Neuronal stem cell (in vitro differentiated cells): ENCODE results near the gene ZNF200.
A peak's percentile ranks its signal among the peaks of the same experiment; 100 is the strongest.

ENCODE experiments used
- DNase-seq: peaks from one replicate; pipeline ENCODE4 v3.0.0-alpha.2; 2013; ENCODE audit warnings: low spot score
- H2AFZ ChIP-seq: one replicate; pipeline ENCODE4 v1.6.1; 2013; ENCODE audit warnings: mild to moderate bottlenecking, low read length, inconsistent platforms
- H2AK5ac ChIP-seq: 2 replicates; pipeline ENCODE4 v1.6.1; 2013; ENCODE audit warnings: low read depth, mild to moderate bottlenecking, inconsistent platforms, low read length, moderate library complexity, mixed read lengths
- H2BK120ac ChIP-seq: 2 replicates; pipeline ENCODE4 v1.6.1; 2013; ENCODE audit warnings: low read depth, mild to moderate bottlenecking, inconsistent platforms, low read length, moderate library complexity, mixed read lengths
- H2BK12ac ChIP-seq: one replicate; pipeline ENCODE4 v1.6.1; 2013; ENCODE audit warnings: low read length, inconsistent platforms
- H2BK15ac ChIP-seq: 2 replicates; pipeline ENCODE4 v1.6.1; 2013; ENCODE audit warnings: mild to moderate bottlenecking, low read length, inconsistent platforms, mixed read lengths
- H2BK5ac ChIP-seq: one replicate; pipeline ENCODE4 v1.6.1; 2013; ENCODE audit warnings: inconsistent platforms, mild to moderate bottlenecking, low read length, moderate library complexity
- H3K14ac ChIP-seq: one replicate; pipeline ENCODE4 v1.6.1; 2013; ENCODE audit warnings: low read length, inconsistent platforms
- H3K18ac ChIP-seq: 2 replicates; pipeline ENCODE4 v1.6.1; 2013; ENCODE audit warnings: low read length, inconsistent platforms
- H3K23ac ChIP-seq: 2 replicates; pipeline ENCODE4 v1.6.1; 2013; ENCODE audit warnings: low read depth, mild to moderate bottlenecking, mixed read lengths, low read length, inconsistent platforms; ENCODE audit not compliant: poor library complexity
- H3K27ac ChIP-seq: replicated peaks from 3 replicates; pipeline ENCODE4 v1.5.1; 2013; ENCODE audit warnings: low read length, inconsistent platforms
- H3K27me3 ChIP-seq, 3 experiments: 2 replicates each; pipeline ENCODE4 v1.6.1; 2013; ENCODE audit warnings: low read length in 3 of 3, mild to moderate bottlenecking in 2 of 3, inconsistent platforms in 1 of 3, low read depth in 1 of 3, mixed read lengths in 1 of 3, moderate library complexity in 1 of 3; ENCODE audit not compliant: control insufficient read depth in 3 of 3, insufficient read depth in 3 of 3
- H3K36me3 ChIP-seq, 2 donors: replicated peaks in 1 of 2; 2 replicates each; pipeline ENCODE4 v1.6.1; 2013; ENCODE audit warnings: low read length in 2 of 2; ENCODE audit not compliant: control insufficient read depth in 2 of 2, insufficient read depth in 2 of 2
- H3K4ac ChIP-seq: 2 replicates; pipeline ENCODE4 v1.6.1; 2013; ENCODE audit warnings: inconsistent platforms, mild to moderate bottlenecking, low read length, moderate library complexity
- H3K4me1 ChIP-seq, 2 donors: 1 replicate in 1 of 2; 2 replicates in 1 of 2; pipeline ENCODE4 v1.6.1; 2013; ENCODE audit warnings: low read length in 2 of 2, low read depth in 1 of 2; ENCODE audit not compliant: control insufficient read depth in 2 of 2, insufficient read depth in 1 of 2
- H3K4me2 ChIP-seq: one replicate; pipeline ENCODE4 v1.6.1; 2013; ENCODE audit warnings: mild to moderate bottlenecking, low read length, inconsistent platforms; ENCODE audit not compliant: insufficient read depth, poor library complexity, severe bottlenecking
- H3K4me3 ChIP-seq, 2 donors: 2 replicates each; pipeline ENCODE4 v1.5.1; 2013; ENCODE audit warnings: low read length in 2 of 2, mild to moderate bottlenecking in 2 of 2, inconsistent platforms in 1 of 2, moderate library complexity in 1 of 2
- H3K79me1 ChIP-seq: one replicate; pipeline ENCODE4 v1.6.1; 2013; ENCODE audit warnings: low read depth, mild to moderate bottlenecking, inconsistent platforms, low read length, moderate library complexity
- H3K9ac ChIP-seq: one replicate; pipeline ENCODE4 v1.6.1; 2013; ENCODE audit warnings: mild to moderate bottlenecking, low read depth, low read length, inconsistent platforms; ENCODE audit not compliant: poor library complexity
- H3K9me3 ChIP-seq, 2 donors: replicated peaks in 1 of 2; 2 replicates each; pipeline versions ENCODE3 to v1.6.1; 2013; ENCODE audit warnings: low read length in 2 of 2, mild to moderate bottlenecking in 2 of 2, inconsistent platforms in 1 of 2, low read depth in 1 of 2, mixed read lengths in 1 of 2, moderate library complexity in 1 of 2; ENCODE audit not compliant: control insufficient read depth in 2 of 2, insufficient read depth in 1 of 2
- H4K8ac ChIP-seq: one replicate; pipeline ENCODE4 v1.6.1; 2013; ENCODE audit warnings: low read depth, mild to moderate bottlenecking, inconsistent platforms, low read length, moderate library complexity
- H4K91ac ChIP-seq: one replicate; pipeline ENCODE4 v1.6.1; 2013; ENCODE audit warnings: low read length, low read depth, mild to moderate bottlenecking, inconsistent platforms; ENCODE audit not compliant: poor library complexity
- WGBS, 2 donors: extraction: QIAGEN DNeasy Blood & Tissue Kit; methylation state at CpG; one replicate each; pipeline ENCODE4 v1.1.7; 2013; ENCODE audit warnings: missing lambda C conversion rate in 2 of 2, mixed read lengths in 1 of 2; ENCODE audit not compliant: insufficient read length in 2 of 2, insufficient replicate concordance in 1 of 2; ENCODE audit errors: extremely low coverage in 2 of 2; 5-methylcytosine and 5-hydroxymethylcytosine counted together

The ZNF200 gene

GRCh38 chr16:3266873-3267537 lies 32.0 kb upstream of the ZNF200 start:
- WGBS, 2 donors: no CpG with 5 or more reads among the region's 5 CpGs
- H2BK12ac ChIP-seq: no peak overlapping the region
- no peak overlapping the region for H3K4me3 ChIP-seq
- H2BK5ac ChIP-seq: no peak overlapping the region
- H3K27me3 ChIP-seq: no peaks in the 10 kb centered on the region
- H2AK5ac ChIP-seq: no peak overlapping the region
- no peak overlapping the region for H3K23ac ChIP-seq
- no peaks in the 10 kb centered on the region for H3K36me3 ChIP-seq
- H3K14ac ChIP-seq: no peak overlapping the region
- H2AFZ ChIP-seq: peak overlapping the region; percentile 62
- no peak overlapping the region for H3K27ac ChIP-seq
- DNase-seq: no peak
- no peaks in the 10 kb centered on the region for H3K9me3 ChIP-seq
- peaks cover 3 to 4% of the 10 kb centered on the region in 2 donors for H3K4me1 ChIP-seq
- no peak overlapping the region for H4K91ac ChIP-seq
- no peak overlapping the region for H4K8ac ChIP-seq
- no peak overlapping the region for H3K4ac ChIP-seq
- no peak overlapping the region for H3K4me2 ChIP-seq
- H3K79me1 ChIP-seq: no peaks in the 10 kb centered on the region
- no peak overlapping the region for H3K9ac ChIP-seq
- H2BK120ac ChIP-seq: no peak overlapping the region
- H3K18ac ChIP-seq: no peak overlapping the region
- no peak overlapping the region for H2BK15ac ChIP-seq

GRCh38 chr16:3264137-3265036 lies 29.4 kb upstream of the ZNF200 start:
- Histone ChIP-seq H3K23ac (peak overlapping the region; percentile 62), H3K36me3 (no peaks in the 10 kb centered on the region), H3K4me2 (peak overlapping the region; percentile 52), H2BK15ac (no peak overlapping the region), H4K8ac (peak overlapping the region; percentile 50), H3K9me3 (peaks cover 0 to 3% of the 10 kb centered on the region in 2 donors), H3K4me3 (peak overlapping the region; percentile 73 to 79), H2AFZ (peak overlapping the region; percentile 90), H3K14ac (no peak overlapping the region), H4K91ac (no peak overlapping the region), H2AK5ac (no peak overlapping the region), H3K18ac (peak overlapping the region; percentile 33), H3K4me1 (peaks cover 3 to 4% of the 10 kb centered on the region in 2 donors), H3K9ac (peak overlapping the region; percentile 78), H3K79me1 (no peaks in the 10 kb centered on the region), H2BK12ac (no peak overlapping the region), H3K27ac (no peak overlapping the region), H2BK120ac (no peak overlapping the region), H3K27me3 (no peaks in the 10 kb centered on the region), H2BK5ac (no peak overlapping the region), H3K4ac (no peak overlapping the region)
- peak; percentile 89 for DNase-seq
- WGBS, 2 donors: no CpG with 5 or more reads among the region's 77 CpGs

GRCh38 chr16:3262517-3262916 lies 27.6 kb upstream of the ZNF200 start:
- WGBS, 2 donors: no CpG with 5 or more reads among the region's 4 CpGs
- Histone ChIP-seq H2AK5ac (no peak overlapping the region), H3K14ac (no peak overlapping the region), H3K79me1 (no peaks in the 10 kb centered on the region), H4K8ac (no peak overlapping the region), H3K23ac (no peak overlapping the region), H3K4ac (no peak overlapping the region), H2AFZ (no peak overlapping the region), H4K91ac (no peak overlapping the region), H3K4me2 (no peak overlapping the region), H3K9ac (no peak overlapping the region), H3K4me3 (no peak overlapping the region), H2BK5ac (no peak overlapping the region), H2BK120ac (no peak overlapping the region), H3K18ac (no peak overlapping the region), H3K27ac (no peak overlapping the region), H3K36me3 (no peaks in the 10 kb centered on the region), H3K27me3 (no peaks in the 10 kb centered on the region), H2BK12ac (no peak overlapping the region), H3K4me1 (peaks cover 3 to 4% of the 10 kb centered on the region in 2 donors), H2BK15ac (no peak overlapping the region), H3K9me3 (peaks cover 0 to 6% of the 10 kb centered on the region in 2 donors)
- DNase-seq: no peak

DNA sequence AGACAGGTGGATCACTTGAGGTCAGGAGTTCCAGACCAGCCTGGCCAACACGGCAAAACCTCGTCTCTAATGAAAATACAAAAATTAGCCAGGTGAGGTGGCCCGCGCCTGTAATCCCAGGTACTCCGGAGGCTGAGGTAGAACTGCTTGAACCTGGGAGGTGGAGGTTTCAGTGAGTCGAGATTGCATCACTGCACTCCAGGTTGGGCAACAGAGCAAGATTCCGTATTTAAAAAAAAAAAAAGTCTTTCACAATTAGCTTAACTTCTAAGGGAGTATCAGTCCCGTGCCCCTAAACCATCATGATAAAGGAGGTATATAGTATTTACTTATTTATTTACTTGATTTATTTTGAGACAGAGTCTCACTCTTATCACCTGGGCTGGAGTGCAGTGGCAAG lies 24.9 kb upstream of the ZNF200 start:
- Histone ChIP-seq H2BK120ac (no peak overlapping the region), H3K14ac (no peak overlapping the region), H3K27me3 (peaks cover 0 to 16% (median 0%) of the 10 kb centered on the region in 3 experiments), H3K4me2 (no peak overlapping the region), H3K23ac (no peak overlapping the region), H2BK15ac (no peak overlapping the region), H4K8ac (no peak overlapping the region), H3K27ac (no peak overlapping the region), H2BK12ac (no peak overlapping the region), H3K36me3 (no peaks in the 10 kb centered on the region), H3K4me1 (peaks cover 2% of the 10 kb centered on the region in 2 donors), H3K18ac (no peak overlapping the region), H3K9me3 (peaks cover 0 to 19% of the 10 kb centered on the region in 2 donors), H3K9ac (no peak overlapping the region), H2AFZ (no peak overlapping the region), H4K91ac (no peak overlapping the region), H3K79me1 (no peaks in the 10 kb centered on the region), H3K4ac (no peak overlapping the region), H2BK5ac (no peak overlapping the region), H2AK5ac (no peak overlapping the region), H3K4me3 (no peak overlapping the region)
- WGBS, 2 donors: no CpG with 5 or more reads among the region's 8 CpGs
- no peak for DNase-seq
